Measurements from ENCODE around the gene TADA2B. TPM values are rescaled to one million over a fixed set of nuclear protein-coding genes. Genes with fewer than 3 reads are reported as not detected.
"Not testable (repeated sequence)": the region's sequence is repeated elsewhere in the genome, so short reads cannot be mapped to it uniquely, and the experiment has no call there.

The TADA2B gene
- total RNA-seq, 2 donors from 2014 or later = 34.5 to 41.2 TPM

DNA sequence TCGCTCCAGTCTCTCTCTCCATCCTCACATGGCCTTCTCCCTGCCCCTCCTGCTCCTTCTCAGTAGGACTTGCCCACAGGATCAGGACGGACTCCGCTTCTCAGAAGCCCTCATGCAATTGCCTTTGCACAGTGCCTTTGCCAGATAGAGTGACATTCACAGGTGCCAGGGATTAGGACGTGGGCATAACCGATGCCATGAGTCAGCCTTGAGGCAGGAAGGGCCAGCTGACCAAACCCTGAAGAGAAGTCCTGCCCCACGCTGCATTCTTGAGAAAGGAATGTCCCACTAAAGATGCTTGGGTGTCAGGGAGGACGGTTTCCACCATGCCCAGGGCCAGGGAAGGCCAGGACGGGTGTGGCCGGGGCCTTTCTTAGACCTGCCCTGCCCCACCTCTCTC is 31.3 kb downstream of the TADA2B start:
- Histone ChIP-seq H3K27me3 (replicated peaks; ENCODE audit: insufficient read depth) (no peaks in the 10 kb centered on the region), H3K36me3 (no peaks in the 10 kb centered on the region), H3K9me3 (no peaks in the 10 kb centered on the region), H3K27ac (no peak overlapping the region), H3K4me3 (no peak overlapping the region), H3K4me1 (replicated peaks) (no peaks in the 10 kb centered on the region)
- TF ChIP-seq POLR2A (IDR thresholded peaks at IDR 0.05) (no peak), POLR2AphosphoS5 (IDR thresholded peaks at IDR 0.05) (no peak)
- TF ChIP-seq, protein P1, sequence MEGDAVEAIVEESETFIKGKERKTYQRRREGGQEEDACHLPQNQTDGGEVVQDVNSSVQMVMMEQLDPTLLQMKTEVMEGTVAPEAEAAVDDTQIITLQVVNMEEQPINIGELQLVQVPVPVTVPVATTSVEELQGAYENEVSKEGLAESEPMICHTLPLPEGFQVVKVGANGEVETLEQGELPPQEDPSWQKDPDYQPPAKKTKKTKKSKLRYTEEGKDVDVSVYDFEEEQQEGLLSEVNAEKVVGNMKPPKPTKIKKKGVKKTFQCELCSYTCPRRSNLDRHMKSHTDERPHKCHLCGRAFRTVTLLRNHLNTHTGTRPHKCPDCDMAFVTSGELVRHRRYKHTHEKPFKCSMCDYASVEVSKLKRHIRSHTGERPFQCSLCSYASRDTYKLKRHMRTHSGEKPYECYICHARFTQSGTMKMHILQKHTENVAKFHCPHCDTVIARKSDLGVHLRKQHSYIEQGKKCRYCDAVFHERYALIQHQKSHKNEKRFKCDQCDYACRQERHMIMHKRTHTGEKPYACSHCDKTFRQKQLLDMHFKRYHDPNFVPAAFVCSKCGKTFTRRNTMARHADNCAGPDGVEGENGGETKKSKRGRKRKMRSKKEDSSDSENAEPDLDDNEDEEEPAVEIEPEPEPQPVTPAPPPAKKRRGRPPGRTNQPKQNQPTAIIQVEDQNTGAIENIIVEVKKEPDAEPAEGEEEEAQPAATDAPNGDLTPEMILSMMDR (IDR thresholded peaks at IDR 0.05) = no peak
- intact Hi-C loops (cut with DNase I) = loop anchor here (5.0 kb wide), 1 partner anchor 352 kb away; no protein-coding TSS in a partner anchor
- DNase-seq (ENCODE audit: low spot score) = no peak
- 73% methylated on average over 9 of the region's 9 CpGs for WGBS

GRCh38 chr4:7075962-7076695 is 33.0 kb downstream of the TADA2B start:
- no peak for DNase-seq (ENCODE audit: low spot score)
- no peak overlapping the region for H3K27ac ChIP-seq
- no peaks in the 10 kb centered on the region for H3K36me3 ChIP-seq
- no peaks in the 10 kb centered on the region for H3K27me3 ChIP-seq (replicated peaks; ENCODE audit: insufficient read depth)
- H3K4me3 ChIP-seq = no peak overlapping the region
- TF ChIP-seq, protein P1 (IDR thresholded peaks at IDR 0.05) = no peak
- no peak for TF ChIP-seq POLR2A (IDR thresholded peaks at IDR 0.05)
- intact Hi-C loops (cut with DNase I) = no loop called here
- 85% methylated on average over 25 of the region's 25 CpGs for whole genome bisulfite sequencing
- H3K9me3 ChIP-seq = no peaks in the 10 kb centered on the region
- H3K4me1 ChIP-seq (replicated peaks) = no peaks in the 10 kb centered on the region

DNA sequence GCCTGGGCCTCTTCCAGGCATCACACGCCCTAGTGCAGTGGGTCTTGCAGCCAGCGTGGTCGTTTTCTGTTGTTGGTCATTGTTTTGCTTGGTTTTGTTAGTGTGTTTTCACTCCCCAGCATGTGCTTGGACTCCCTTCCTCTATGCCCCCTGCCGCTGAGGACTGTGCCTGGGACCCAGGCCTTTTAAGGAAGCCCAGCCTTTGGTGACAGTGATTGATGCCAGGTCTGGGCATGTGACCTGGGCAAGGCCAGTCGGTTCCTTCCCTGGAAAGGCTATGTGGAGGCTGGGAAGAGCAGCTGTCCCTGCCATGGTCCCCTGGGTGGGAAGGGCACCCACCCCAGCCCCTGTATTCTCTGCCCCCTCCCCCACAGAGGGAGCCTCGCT is 33.5 kb downstream of the TADA2B start:
- no peak for DNase-seq (ENCODE audit: low spot score)
- intact Hi-C loops (cut with DNase I) = no loop called here

DNA sequence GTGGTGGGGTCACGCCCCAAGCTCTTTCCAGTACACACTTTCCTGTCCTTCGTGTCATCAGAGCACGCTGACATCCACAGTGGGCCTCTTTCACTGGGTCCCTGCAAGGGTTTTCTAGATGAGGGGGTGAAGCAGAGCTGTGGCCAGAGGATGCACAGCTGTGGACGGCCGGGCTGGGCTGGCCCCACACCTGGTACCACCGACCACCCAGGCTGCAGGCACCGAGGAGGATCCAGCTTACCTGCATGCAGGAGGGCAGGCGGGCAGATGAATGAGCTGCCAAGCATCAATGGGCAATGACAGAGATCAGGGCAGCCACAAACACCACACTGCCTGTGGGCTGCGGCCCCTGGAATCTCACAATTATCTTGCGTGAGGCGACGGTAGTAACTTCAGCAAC is 34.2 kb downstream of the TADA2B start:
- Histone ChIP-seq H3K9me3 (no peaks in the 10 kb centered on the region), H3K27ac (no peak overlapping the region), H3K4me1 (replicated peaks) (no peaks in the 10 kb centered on the region), H3K27me3 (replicated peaks; ENCODE audit: insufficient read depth) (no peaks in the 10 kb centered on the region), H3K4me3 (no peak overlapping the region), H3K36me3 (no peaks in the 10 kb centered on the region)
- TF ChIP-seq POLR2A (IDR thresholded peaks at IDR 0.05) (no peak), POLR2AphosphoS5 (IDR thresholded peaks at IDR 0.05) (no peak)
- TF ChIP-seq, protein P1 (IDR thresholded peaks at IDR 0.05) = no peak
- no peak for DNase-seq (ENCODE audit: low spot score)
- WGBS = 91% methylated on average over 12 of the region's 12 CpGs
- intact Hi-C loops (cut with DNase I) = no loop called here

More for the DNA sequence above, 33.5 kb downstream of the TADA2B start:
- Histone ChIP-seq H3K4me1 (replicated peaks) (no peaks in the 10 kb centered on the region), H3K27ac (no peak overlapping the region), H3K36me3 (no peaks in the 10 kb centered on the region), H3K9me3 (no peaks in the 10 kb centered on the region), H3K27me3 (replicated peaks; ENCODE audit: insufficient read depth) (no peaks in the 10 kb centered on the region), H3K4me3 (no peak overlapping the region)
- TF ChIP-seq, protein P1 (IDR thresholded peaks at IDR 0.05) = no peak
- no peak for TF ChIP-seq POLR2AphosphoS5 (IDR thresholded peaks at IDR 0.05)
- no peak for TF ChIP-seq POLR2A (IDR thresholded peaks at IDR 0.05)
- 74% methylated on average over 6 of the region's 6 CpGs for WGBS

- Histone ChIP-seq H3K4me1 (replicated peaks) (no peaks in the 10 kb centered on the region), H3K4me3 (no peak overlapping the region), H3K27me3 (replicated peaks; ENCODE audit: insufficient read depth) (no peaks in the 10 kb centered on the region), H3K36me3 (no peaks in the 10 kb centered on the region), H3K27ac (no peak overlapping the region), H3K9me3 (no peaks in the 10 kb centered on the region)
- no peak for DNase-seq (ENCODE audit: low spot score)
- TF ChIP-seq, protein P1 (IDR thresholded peaks at IDR 0.05) = no peak
- no peak for TF ChIP-seq POLR2AphosphoS5 (IDR thresholded peaks at IDR 0.05)
- no peak for TF ChIP-seq POLR2A (IDR thresholded peaks at IDR 0.05)
- intact Hi-C loops (cut with DNase I) = no loop called here
- WGBS = 86% methylated on average over 5 of the region's 5 CpGs
These were observed 34.9 kb downstream of the TADA2B start for GRCh38 chr4:7078025-7078424.

DNA sequence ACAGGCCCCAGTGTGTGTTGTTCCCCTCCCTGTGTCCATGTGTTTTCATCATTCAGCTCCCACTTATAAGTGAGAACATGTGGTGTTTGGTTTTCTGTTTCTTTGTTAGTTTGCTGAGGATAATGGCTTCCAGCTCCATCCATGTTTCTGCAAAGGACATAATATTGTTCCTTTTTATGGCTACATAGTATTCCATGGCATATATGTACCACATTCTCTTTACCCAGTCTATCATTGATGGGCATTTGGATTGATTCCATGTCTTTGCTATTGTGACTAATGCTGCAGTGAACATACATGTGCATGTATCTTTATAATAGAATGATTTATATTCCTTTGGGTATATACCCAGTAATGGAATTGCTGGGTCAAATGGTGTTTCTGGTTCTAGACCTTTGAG is 36.3 kb downstream of the TADA2B start:
- intact Hi-C loops (cut with DNase I); H3K9me3 ChIP-seq; H3K27ac ChIP-seq; H3K36me3 ChIP-seq; H3K4me1 ChIP-seq (replicated peaks); H3K4me3 ChIP-seq; H3K27me3 ChIP-seq (replicated peaks; ENCODE audit: insufficient read depth); DNase-seq (ENCODE audit: low spot score): not testable (repeated sequence)

GRCh38 chr4:7079909-7080308 is 36.7 kb downstream of the TADA2B start:
- DNase-seq (ENCODE audit: low spot score); H3K9me3 ChIP-seq; intact Hi-C loops (cut with DNase I); H3K27me3 ChIP-seq (replicated peaks; ENCODE audit: insufficient read depth); H3K4me3 ChIP-seq; H3K27ac ChIP-seq; H3K4me1 ChIP-seq (replicated peaks); H3K36me3 ChIP-seq: not testable (repeated sequence)
- 72% methylated on average over 2 of the region's 2 CpGs for WGBS
